ENCODE results near the gene LPAR1.

The LPAR1 gene

DNA sequence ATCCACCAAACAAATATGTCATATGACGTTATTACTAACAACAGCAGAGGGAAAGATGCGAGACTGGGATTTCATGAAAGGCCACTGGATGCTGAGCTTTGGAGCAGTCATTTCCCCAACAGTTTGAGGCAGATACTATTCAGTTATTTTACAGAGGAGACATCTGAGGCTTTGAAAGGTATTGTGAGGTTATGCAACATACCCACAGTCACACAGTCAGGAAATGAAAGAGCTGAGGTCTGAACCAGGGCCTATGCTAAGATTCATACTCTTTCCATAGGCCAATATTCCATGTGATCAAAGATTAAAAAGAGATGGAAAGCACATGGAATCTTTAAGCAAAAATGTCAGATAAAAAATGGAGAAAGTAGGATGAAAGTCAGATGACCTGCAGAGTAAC is 63.0 kb downstream of the LPAR1 start:
- POLR2A ChIA-PET, result no interaction called here

GRCh38 chr9:110971705-110972104 is 66.6 kb downstream of the LPAR1 start:
- TF ChIP-seq BHLHE40 (IDR thresholded peaks at IDR 0.05; ENCODE audit: borderline replicate concordance) (no peak), FOXM1 (IDR thresholded peaks at IDR 0.05; ENCODE audit: borderline replicate concordance) (no peak), NFRKB (IDR thresholded peaks at IDR 0.05) (no peak), L3MBTL2 (conservative IDR thresholded peaks at IDR 0.05) (no peak), ZNF384 (IDR thresholded peaks at IDR 0.05) (no peak), ELF4 (IDR thresholded peaks at IDR 0.05) (no peak), FOXK2 (IDR thresholded peaks at IDR 0.05) (no peak), HDGF (IDR thresholded peaks at IDR 0.05; ENCODE audit: borderline replicate concordance) (no peak), SP1 (IDR thresholded peaks at IDR 0.05) (no peak), FOXA1 (IDR thresholded peaks at IDR 0.05) (no peak), ARNT (IDR thresholded peaks at IDR 0.05) (no peak), TARDBP (IDR thresholded peaks at IDR 0.05) (no peak), CTBP1 (IDR thresholded peaks at IDR 0.05; ENCODE audit: borderline replicate concordance) (no peak), LEF1 (IDR thresholded peaks at IDR 0.05; ENCODE audit: borderline replicate concordance) (no peak), SUZ12 (IDR thresholded peaks at IDR 0.05) (no peak), PKNOX1 (IDR thresholded peaks at IDR 0.05) (no peak)
- no peak for DNase-seq (ENCODE audit: extremely low spot score)
- ChIA-PET POLR2A (no interaction called here), CTCF (no interaction called here)

More for the DNA sequence above, 63.0 kb downstream of the LPAR1 start:
- DNase-seq (ENCODE audit: extremely low spot score), result no peak
- TF ChIP-seq FOXK2 (IDR thresholded peaks at IDR 0.05) (no peak), BHLHE40 (IDR thresholded peaks at IDR 0.05; ENCODE audit: borderline replicate concordance) (no peak), PKNOX1 (IDR thresholded peaks at IDR 0.05) (no peak), TARDBP (IDR thresholded peaks at IDR 0.05) (no peak), SUZ12 (IDR thresholded peaks at IDR 0.05) (no peak), ELF4 (IDR thresholded peaks at IDR 0.05) (no peak), ZNF384 (IDR thresholded peaks at IDR 0.05) (no peak), ARNT (IDR thresholded peaks at IDR 0.05) (no peak), FOXM1 (IDR thresholded peaks at IDR 0.05; ENCODE audit: borderline replicate concordance) (no peak)
- CTCF ChIA-PET, result no interaction called here

- POLR2A ChIA-PET, result no interaction called here
- TF ChIP-seq BHLHE40 (IDR thresholded peaks at IDR 0.05; ENCODE audit: borderline replicate concordance) (no peak), L3MBTL2 (conservative IDR thresholded peaks at IDR 0.05) (no peak), NFRKB (IDR thresholded peaks at IDR 0.05) (no peak), SUZ12 (IDR thresholded peaks at IDR 0.05) (no peak), FOXK2 (IDR thresholded peaks at IDR 0.05) (no peak), LEF1 (IDR thresholded peaks at IDR 0.05; ENCODE audit: borderline replicate concordance) (no peak), SP1 (IDR thresholded peaks at IDR 0.05) (no peak), FOXM1 (IDR thresholded peaks at IDR 0.05; ENCODE audit: borderline replicate concordance) (no peak), FOXA1 (IDR thresholded peaks at IDR 0.05) (no peak), ELF4 (IDR thresholded peaks at IDR 0.05) (no peak), ARNT (IDR thresholded peaks at IDR 0.05) (no peak), ZNF384 (IDR thresholded peaks at IDR 0.05) (no peak), CTBP1 (IDR thresholded peaks at IDR 0.05; ENCODE audit: borderline replicate concordance) (no peak), HDGF (IDR thresholded peaks at IDR 0.05; ENCODE audit: borderline replicate concordance) (no peak), TARDBP (IDR thresholded peaks at IDR 0.05) (no peak), PKNOX1 (IDR thresholded peaks at IDR 0.05) (no peak)
- CTCF ChIA-PET, result no interaction called here
- no peak for DNase-seq (ENCODE audit: extremely low spot score)
Measured at GRCh38 chr9:110971234-110971633, 67.0 kb downstream of the LPAR1 start.

GRCh38 chr9:110969971-110970386 is 68.3 kb downstream of the LPAR1 start:
- DNase-seq (ENCODE audit: extremely low spot score), result no peak
- TF ChIP-seq L3MBTL2 (conservative IDR thresholded peaks at IDR 0.05), result no peak
- TF ChIP-seq FOXM1 (IDR thresholded peaks at IDR 0.05; ENCODE audit: borderline replicate concordance), result no peak
- no peak for TF ChIP-seq PKNOX1 (IDR thresholded peaks at IDR 0.05)
- no peak for TF ChIP-seq LEF1 (IDR thresholded peaks at IDR 0.05; ENCODE audit: borderline replicate concordance)
- no peak for TF ChIP-seq TARDBP (IDR thresholded peaks at IDR 0.05)
- TF ChIP-seq NFRKB (IDR thresholded peaks at IDR 0.05), result no peak
- no peak for TF ChIP-seq ELF4 (IDR thresholded peaks at IDR 0.05)
- TF ChIP-seq CTBP1 (IDR thresholded peaks at IDR 0.05; ENCODE audit: borderline replicate concordance), result no peak
- POLR2A ChIA-PET, result no interaction called here
- CTCF ChIA-PET, result no interaction called here

GRCh38 chr9:110968096-110968495 is 70.2 kb downstream of the LPAR1 start:
- ChIA-PET CTCF (no interaction called here), POLR2A (no interaction called here)
- DNase-seq (ENCODE audit: extremely low spot score), result no peak
- no peak for TF ChIP-seq PKNOX1 (IDR thresholded peaks at IDR 0.05)
- no peak for TF ChIP-seq TARDBP (IDR thresholded peaks at IDR 0.05)
- TF ChIP-seq L3MBTL2 (conservative IDR thresholded peaks at IDR 0.05), result no peak
- TF ChIP-seq BHLHE40 (IDR thresholded peaks at IDR 0.05; ENCODE audit: borderline replicate concordance), result no peak
- TF ChIP-seq FOXA1 (IDR thresholded peaks at IDR 0.05), result no peak
- no peak for TF ChIP-seq HDGF (IDR thresholded peaks at IDR 0.05; ENCODE audit: borderline replicate concordance)
- no peak for TF ChIP-seq FOXM1 (IDR thresholded peaks at IDR 0.05; ENCODE audit: borderline replicate concordance)
